Left renal pelvis (tissue), 4 donors: ENCODE results near the gene MRGPRE. TPM values are rescaled to one million over a fixed set of nuclear protein-coding genes. Genes with fewer than 3 reads are reported as not detected.

Source experiments
- DNase-seq, 4 donors: peaks; one replicate each; pipeline ENCODE4 v3.0.0-alpha.2; 2013; ENCODE audit warnings: low read depth in 4 of 4, low spot score in 3 of 4
- polyA plus RNA-seq, 4 donors: library from polyadenylated mRNA; unstranded; fragments of 120-200 nt; gene quantifications; one replicate each; pipeline ENCODE4 v1.2.1, GENCODE V29; 2013; ENCODE audit not compliant: insufficient read length in 4 of 4

MRGPRE gene
- polyA plus RNA-seq, 4 donors = not detected

DNA sequence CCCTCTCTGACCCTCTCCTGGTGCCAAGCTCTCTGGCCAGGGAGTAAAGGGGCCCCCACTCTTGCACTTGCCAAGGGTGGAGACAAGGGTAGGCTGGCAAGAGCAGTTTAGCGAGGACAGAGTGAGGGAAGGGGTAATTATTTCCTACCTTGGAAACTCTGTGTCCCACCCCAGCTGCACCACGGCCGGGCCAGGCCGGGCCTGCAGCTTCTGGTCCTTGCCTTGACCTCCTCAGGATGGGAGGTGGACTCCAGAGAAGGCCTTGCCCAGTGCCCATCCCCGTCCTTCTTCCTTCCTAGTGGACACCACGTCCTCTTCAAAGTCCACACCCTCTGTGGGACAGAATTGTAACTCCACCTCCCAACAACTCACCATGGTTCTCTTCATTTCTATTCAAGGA, 48.7 kb downstream of the MRGPRE start:
- DNase-seq = no peak

DNA sequence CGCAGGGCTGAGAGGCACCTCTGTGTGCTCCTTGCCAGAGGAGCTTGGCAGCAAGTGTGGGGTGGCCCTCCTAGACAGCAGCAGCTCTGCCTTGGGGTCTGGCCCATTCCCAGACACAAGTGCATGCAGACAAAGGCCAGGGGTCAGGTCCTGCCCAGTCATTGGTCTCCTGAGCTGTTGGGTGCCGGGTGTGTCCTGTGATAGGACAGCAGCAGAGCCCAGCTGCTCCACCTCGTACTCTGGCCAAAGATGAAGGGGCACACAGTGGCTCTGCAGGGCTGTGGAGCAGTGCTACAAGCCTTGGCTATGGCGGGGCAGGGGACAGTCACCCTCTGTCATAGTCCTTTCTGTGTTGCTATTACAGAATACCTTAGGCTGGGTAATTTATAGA, 49.8 kb downstream of the MRGPRE start:
- no peak for DNase-seq

DNA sequence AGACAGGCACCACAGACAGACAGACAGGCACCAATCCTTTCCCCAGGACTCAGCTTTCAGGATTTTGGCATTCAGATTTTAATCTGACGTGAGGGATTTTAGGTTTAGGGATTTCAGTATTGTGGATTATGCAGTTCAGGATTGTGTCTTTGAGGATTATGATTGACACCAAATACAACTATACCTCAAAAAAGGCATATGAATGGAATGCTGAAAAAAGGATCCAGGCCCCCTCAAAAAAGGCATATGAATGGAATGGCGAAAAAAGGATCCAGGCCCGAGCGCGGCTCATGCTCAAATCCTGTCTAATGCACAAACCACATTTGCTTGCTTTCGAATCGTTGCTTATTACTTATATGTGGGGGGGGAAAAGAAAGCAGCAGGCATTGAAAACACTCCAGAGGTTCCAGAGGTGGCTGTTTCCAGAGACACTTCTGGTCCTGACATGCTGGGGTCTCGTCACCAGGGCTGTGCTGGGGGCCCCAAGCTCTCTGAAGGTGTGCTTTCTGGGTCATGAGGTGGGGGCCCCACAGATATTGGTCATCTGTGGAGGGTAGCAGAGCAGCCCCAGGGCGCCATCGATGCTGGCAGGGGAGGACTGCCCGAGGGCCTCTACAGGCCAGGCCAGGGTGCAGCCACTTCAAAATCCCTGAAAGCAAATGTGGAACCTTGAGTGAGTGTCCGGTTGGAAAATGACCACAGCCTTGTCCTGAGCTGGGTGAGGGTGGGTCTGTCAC, 50.3 kb downstream of the MRGPRE start:
- no peak for DNase-seq

DNA sequence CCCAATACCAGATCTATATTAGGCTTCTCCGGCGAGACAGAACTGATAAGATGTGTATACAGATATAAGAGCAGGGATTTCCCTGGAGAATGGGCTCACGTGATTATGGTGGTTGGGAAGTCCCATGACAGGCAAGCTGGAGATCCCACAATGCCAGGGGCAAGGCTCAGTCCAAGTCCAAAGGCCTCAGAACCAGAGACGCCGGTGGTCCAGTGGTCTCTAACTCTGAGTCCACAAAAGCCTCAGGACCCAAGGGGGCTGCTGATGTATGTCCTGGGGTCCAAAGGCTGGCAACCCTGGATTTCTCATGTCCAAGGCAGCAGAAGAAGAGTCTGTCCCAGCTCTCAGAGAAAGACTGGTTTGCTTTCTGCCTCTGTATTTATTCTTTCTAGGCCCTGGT, 51.3 kb downstream of the MRGPRE start:
- no peak for DNase-seq

DNA sequence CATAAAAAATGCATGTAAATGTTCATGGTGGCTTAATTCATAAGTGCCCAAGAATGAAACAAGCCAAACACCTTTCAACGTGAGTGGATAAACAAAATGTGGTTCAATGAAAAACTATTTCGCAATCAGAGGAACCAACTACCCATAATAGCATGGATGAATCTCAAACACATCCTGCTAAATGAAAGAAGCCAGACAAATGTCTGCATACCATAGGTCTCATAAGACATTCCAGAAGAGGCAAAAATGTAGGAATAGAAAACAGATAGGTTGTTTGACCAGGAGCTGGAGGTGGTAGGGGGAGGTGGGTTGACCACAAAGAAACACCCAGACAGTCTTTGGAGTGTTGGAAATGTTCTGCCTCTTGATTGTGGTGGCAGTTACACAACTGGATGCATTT, 53.9 kb downstream of the MRGPRE start:
- DNase-seq = no peak

DNA sequence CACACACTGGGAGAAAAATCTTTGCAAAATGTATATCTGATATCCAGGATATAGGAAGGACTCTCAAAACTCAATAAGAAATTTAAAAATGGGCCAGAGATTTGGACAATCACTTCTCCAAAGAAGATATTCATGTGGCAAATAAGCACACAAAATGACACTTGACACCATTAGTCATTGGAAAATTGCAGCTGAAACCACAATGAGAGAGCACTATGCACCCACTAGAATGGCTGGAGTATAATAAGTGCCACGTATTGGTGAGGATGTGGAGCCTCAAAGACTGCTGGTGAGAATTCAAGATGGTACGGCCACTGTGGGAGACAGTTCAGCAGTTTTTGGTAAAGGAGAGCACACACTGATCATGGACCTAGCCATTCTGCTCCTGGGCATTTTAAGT, 54.3 kb downstream of the MRGPRE start:
- no peak for DNase-seq

Other genes starting within 250 kb of the MRGPRE start
- gene NAP1L4, start 240.1 kb downstream of the MRGPRE start, polyA plus RNA-seq = 100 to 1,000 TPM; 143 to 215 (median 187) TPM
- 10 to 100 TPM; 23.5 to 29.0 (median 24.3) TPM for gene CARS1, start 175.0 kb downstream of the MRGPRE start, polyA plus RNA-seq
- gene OSBPL5, start 67.1 kb downstream of the MRGPRE start, polyA plus RNA-seq = 10 to 100 TPM; 17.9 to 26.8 (median 21.5) TPM
- gene MRGPRG, start 13.6 kb downstream of the MRGPRE start, polyA plus RNA-seq = not detected
- 10 to 100 TPM; 20.4 to 42.3 (median 38.2) TPM for gene ZNF195, start 146.7 kb upstream of the MRGPRE start, polyA plus RNA-seq